ENCODE results near the gene B4GALT6.

Gene B4GALT6

GRCh38 chr18:31592506-31593157 lies 91.7 kb downstream of the B4GALT6 start:
- DNase-seq (ENCODE audit: low spot score), result no peak

GRCh38 chr18:31591628-31592027 lies 92.8 kb downstream of the B4GALT6 start, which contains the start of gene TTR:
Gene TTR, plus strand, starts transcription at chr18:31591877. Its CDS starts 26 bp downstream, at chr18:31591903.
- no peak for DNase-seq (ENCODE audit: low spot score)

- no peak for DNase-seq (ENCODE audit: low spot score)
These were observed 93.3 kb downstream of the B4GALT6 start for GRCh38 chr18:31591113-31591512.

GRCh38 chr18:31590570-31590969 lies 93.8 kb downstream of the B4GALT6 start:
- no peak for DNase-seq (ENCODE audit: low spot score)

GRCh38 chr18:31587529-31587928 lies 96.9 kb downstream of the B4GALT6 start:
- DNase-seq (ENCODE audit: low spot score), result no peak

- no peak for DNase-seq (ENCODE audit: low spot score)
These were observed 97.8 kb downstream of the B4GALT6 start for GRCh38 chr18:31586616-31587015.

GRCh38 chr18:31585991-31586390 lies 98.4 kb downstream of the B4GALT6 start:
- no peak for DNase-seq (ENCODE audit: low spot score)

- no peak for DNase-seq (ENCODE audit: low spot score)
These were observed 101.1 kb downstream of the B4GALT6 start for GRCh38 chr18:31583185-31583854.

- no peak for DNase-seq (ENCODE audit: low spot score)
These were observed 102.7 kb downstream of the B4GALT6 start for GRCh38 chr18:31581498-31582197.

GRCh38 chr18:31579375-31579774 lies 105.0 kb downstream of the B4GALT6 start:
- no peak for DNase-seq (ENCODE audit: low spot score)

GRCh38 chr18:31578126-31578525 lies 106.3 kb downstream of the B4GALT6 start:
- no peak for DNase-seq (ENCODE audit: low spot score)

- no peak for DNase-seq (ENCODE audit: low spot score)
These were observed 107.2 kb downstream of the B4GALT6 start for GRCh38 chr18:31577195-31577594.

- DNase-seq (ENCODE audit: low spot score), result no peak
These were observed 107.7 kb downstream of the B4GALT6 start for GRCh38 chr18:31576670-31577069.

GRCh38 chr18:31575515-31576257 lies 108.7 kb downstream of the B4GALT6 start:
- DNase-seq (ENCODE audit: low spot score), result no peak

- DNase-seq (ENCODE audit: low spot score), result no peak
These were observed 110.0 kb downstream of the B4GALT6 start for GRCh38 chr18:31574359-31574758.

All from activated CD4-positive, alpha-beta T cell treated with anti-CD3 and anti-CD28 coated beads, Interleukin-2, Interleukin-4, amounts not matched to agents 100 ng/mL and 50 ng/mL, durations not matched to agents 16 hours and 8 hours (primary cell).